ENCODE results near the gene FHOD3.

FHOD3 gene

DNA sequence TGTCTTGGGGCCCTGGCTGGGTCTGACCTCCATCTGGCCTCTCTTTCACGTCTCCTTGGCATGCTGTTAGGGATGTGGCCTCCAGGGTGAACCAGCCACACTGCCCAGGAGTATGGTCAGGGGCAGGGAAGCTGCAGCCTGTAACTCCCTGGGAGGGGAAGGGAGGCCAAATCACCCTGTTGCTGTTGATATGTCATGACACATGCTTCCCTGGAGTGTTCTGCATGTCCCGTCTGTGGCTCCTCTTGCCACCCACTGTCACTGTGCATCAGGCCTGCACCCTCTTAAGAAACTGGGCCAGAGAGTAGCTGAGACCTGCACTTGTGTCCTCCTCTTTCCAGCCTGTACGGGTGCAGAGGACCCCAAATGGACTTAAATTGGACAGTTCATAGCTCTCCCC lies 221.3 kb downstream of the FHOD3 start:
- H3K4me3 ChIP-seq (ENCODE audit: low read depth, low read length), result no peak overlapping the region
- TF ChIP-seq, protein P1, sequence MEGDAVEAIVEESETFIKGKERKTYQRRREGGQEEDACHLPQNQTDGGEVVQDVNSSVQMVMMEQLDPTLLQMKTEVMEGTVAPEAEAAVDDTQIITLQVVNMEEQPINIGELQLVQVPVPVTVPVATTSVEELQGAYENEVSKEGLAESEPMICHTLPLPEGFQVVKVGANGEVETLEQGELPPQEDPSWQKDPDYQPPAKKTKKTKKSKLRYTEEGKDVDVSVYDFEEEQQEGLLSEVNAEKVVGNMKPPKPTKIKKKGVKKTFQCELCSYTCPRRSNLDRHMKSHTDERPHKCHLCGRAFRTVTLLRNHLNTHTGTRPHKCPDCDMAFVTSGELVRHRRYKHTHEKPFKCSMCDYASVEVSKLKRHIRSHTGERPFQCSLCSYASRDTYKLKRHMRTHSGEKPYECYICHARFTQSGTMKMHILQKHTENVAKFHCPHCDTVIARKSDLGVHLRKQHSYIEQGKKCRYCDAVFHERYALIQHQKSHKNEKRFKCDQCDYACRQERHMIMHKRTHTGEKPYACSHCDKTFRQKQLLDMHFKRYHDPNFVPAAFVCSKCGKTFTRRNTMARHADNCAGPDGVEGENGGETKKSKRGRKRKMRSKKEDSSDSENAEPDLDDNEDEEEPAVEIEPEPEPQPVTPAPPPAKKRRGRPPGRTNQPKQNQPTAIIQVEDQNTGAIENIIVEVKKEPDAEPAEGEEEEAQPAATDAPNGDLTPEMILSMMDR (IDR thresholded peaks at IDR 0.05; ENCODE audit: insufficient read depth, low read depth, low read length, missing control alignments), result no peak
- DNase-seq (ENCODE audit: low read depth), result no peak

DNA sequence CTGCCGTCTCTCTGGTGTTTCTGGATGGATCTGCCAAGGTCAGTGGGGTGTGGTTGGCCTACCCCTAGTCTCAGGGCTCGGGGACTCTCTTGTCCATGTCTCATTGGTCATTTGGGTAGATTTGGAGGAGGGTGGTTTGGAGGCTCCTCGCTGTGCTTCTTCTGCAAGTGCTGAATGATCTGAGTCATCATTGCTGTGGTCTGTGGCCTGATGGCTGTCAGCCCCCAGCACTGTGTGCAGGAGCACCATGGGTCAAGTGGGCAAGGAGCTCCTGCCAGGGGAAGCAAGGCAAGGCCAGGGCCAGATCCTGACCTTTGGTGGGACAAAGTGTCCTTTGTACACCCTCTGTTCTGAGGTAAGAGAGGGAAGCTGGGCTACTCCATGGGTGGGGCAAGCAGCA lies 221.8 kb downstream of the FHOD3 start:
- H3K4me3 ChIP-seq (ENCODE audit: low read depth, low read length), result no peak overlapping the region
- DNase-seq (ENCODE audit: low read depth), result peak; percentile 59
- TF ChIP-seq, protein P1 (IDR thresholded peaks at IDR 0.05; ENCODE audit: insufficient read depth, low read depth, low read length, missing control alignments), result no peak

DNA sequence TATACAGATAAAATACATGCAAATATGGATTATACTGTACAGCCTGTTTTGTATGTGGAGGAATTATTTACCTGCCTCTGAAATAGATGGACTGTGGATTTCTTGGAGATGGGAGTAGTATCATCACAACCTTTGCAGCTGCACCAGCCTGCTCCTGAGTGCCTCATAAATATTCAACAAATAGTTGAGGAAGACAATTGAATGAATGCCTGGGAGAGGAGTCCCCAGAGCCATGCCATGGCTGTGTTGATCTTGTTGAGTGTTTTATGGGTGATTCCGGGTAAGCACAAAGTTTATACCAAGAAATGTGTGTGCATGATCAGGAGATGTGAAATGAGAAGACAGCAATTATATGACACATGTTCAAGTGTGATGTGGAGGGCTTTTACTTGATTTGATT lies 225.0 kb downstream of the FHOD3 start:
- TF ChIP-seq, protein P1 (IDR thresholded peaks at IDR 0.05; ENCODE audit: insufficient read depth, low read depth, low read length, missing control alignments), result no peak
- no peak for DNase-seq (ENCODE audit: low read depth)
- H3K4me3 ChIP-seq (ENCODE audit: low read depth, low read length), result no peak overlapping the region

DNA sequence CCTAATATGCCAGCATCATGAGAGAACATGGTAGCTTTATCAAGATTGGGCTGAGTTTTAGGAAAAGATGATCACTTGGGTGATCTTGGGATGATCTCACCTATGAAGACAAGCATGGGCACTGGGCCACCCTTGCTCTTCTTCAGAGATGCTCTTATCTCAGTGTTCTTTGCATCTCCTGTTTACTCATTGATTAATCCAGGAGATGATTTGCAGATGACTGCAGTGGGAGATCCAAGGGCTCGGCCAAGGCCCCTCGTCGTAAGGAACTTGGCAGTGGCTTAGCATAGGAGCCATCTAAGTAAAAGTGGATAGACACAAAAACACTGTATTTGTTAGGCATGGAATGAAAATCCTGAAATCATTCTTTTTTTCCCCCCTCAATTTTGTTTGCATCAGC lies 228.4 kb downstream of the FHOD3 start:
- no peak for DNase-seq (ENCODE audit: low read depth)
- TF ChIP-seq, protein P1 (IDR thresholded peaks at IDR 0.05; ENCODE audit: insufficient read depth, low read depth, low read length, missing control alignments), result no peak
- H3K4me3 ChIP-seq (ENCODE audit: low read depth, low read length), result no peak overlapping the region

DNA sequence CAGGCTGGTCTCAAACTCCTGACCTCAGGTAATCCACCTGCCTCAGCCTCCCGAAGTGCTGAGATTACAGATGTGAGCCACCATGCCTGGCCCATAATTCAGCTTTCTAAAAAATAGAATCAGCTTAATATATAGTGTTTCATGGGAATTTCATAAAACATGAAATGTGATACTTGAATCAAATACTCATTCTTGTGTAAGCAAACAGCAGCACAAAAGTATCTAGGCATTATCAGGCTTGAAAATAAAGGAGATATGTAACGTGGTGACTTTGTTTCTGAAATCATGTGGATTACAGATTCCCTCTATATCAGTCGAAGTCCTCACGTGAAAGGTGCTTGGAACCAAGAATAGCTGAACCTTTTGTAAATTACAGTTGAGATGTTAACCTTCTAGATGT lies 229.1 kb downstream of the FHOD3 start:
- H3K4me3 ChIP-seq (ENCODE audit: low read depth, low read length), result no peak overlapping the region
- TF ChIP-seq, protein P1 (IDR thresholded peaks at IDR 0.05; ENCODE audit: insufficient read depth, low read depth, low read length, missing control alignments), result no peak
- DNase-seq (ENCODE audit: low read depth), result no peak

DNA sequence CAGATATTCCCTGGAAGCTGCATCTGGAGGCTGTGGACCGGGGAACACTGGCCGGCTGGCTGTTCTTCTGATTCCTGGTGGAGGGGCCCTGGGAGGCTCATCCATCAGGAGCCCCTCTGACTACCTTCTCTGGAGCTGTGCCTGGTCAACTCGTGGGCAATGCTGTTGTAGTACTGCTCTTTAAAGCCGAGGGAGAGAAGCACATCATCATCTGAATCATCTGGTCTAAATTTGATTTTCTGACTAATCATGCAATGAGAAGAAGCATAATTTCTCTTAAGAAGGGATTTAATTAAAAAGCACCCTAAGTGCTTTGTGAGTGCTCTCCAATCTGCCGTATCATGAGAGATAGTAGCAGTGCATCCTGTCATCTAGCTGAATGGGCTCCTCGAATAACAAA lies 229.5 kb downstream of the FHOD3 start:
- TF ChIP-seq, protein P1 (IDR thresholded peaks at IDR 0.05; ENCODE audit: insufficient read depth, low read depth, low read length, missing control alignments), result no peak
- no peak for DNase-seq (ENCODE audit: low read depth)
- H3K4me3 ChIP-seq (ENCODE audit: low read depth, low read length), result no peak overlapping the region

DNA sequence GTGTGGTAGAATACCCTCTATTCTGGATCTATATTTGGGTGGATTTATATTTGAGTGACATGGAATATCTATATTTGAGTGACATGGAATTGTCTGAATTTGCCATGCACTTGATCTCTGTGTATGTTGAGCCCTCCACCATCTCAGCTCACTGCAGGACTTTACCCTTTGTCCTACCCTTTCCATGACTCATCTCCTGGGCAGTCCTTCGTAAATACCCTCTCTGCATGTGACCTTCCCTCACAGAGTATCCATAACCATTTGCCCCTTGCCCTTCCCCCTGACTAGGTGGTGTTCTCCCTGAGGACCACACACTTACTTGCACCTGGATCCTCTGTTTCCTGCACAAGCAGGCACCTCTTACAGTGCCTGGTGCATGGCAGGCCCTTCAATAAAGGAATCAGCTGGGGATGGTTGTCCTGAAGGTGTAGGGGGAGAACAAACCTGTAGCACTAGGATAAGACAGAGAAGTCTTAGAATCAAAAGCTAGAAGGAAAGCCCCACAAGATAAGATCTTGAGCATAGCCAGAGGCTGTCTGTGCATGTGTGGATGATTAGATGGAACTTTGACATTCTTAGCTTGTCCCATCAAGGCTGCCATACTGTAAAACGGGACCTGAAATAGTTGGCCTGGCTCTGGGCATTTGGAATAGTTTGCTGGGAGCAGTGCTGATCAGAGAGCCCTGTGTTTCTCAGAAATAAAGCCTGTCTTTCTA lies 230.4 kb downstream of the FHOD3 start:
- no peak overlapping the region for H3K4me3 ChIP-seq (ENCODE audit: low read depth, low read length)
- DNase-seq (ENCODE audit: low read depth), result no peak
- TF ChIP-seq, protein P1 (IDR thresholded peaks at IDR 0.05; ENCODE audit: insufficient read depth, low read depth, low read length, missing control alignments), result no peak
